ENCODE measurements around the gene ESD. TPM values are rescaled to one million over a fixed set of nuclear protein-coding genes. Genes with fewer than 3 reads are reported as not detected.

Gene ESD
- total and polyA plus RNA-seq, 2 donors (not counting 3 experiments of a cell fraction or from before 2014, with no cell fraction given) = 45.3 to 81.1 TPM

GRCh38 chr13:46761866-46762265, 35.1 kb downstream of the ESD start:
- intact Hi-C loops (cut with micrococcal nuclease) = no loop called here
- H3K79me2 ChIP-seq (ENCODE audit: control insufficient read depth, insufficient read depth, low read length) = no peaks in the 10 kb centered on the region
- no peaks in the 10 kb centered on the region for H4K20me1 ChIP-seq (replicated peaks; ENCODE audit: control insufficient read depth, extremely low read depth, insufficient read depth, low read length)
- no peak for FAIRE-seq
- ChIA-PET CTCF (no interaction called here), POLR2A (no interaction called here)
- no peak overlapping the region for H3K27ac ChIP-seq (ENCODE audit: insufficient read depth, low read depth, low read length)
- H3K27me3 ChIP-seq (ENCODE audit: control insufficient read depth in 2 of 2, insufficient read depth in 2 of 2, low read length in 2 of 2) = peaks cover 0 to 4% of the 10 kb centered on the region in 2 experiments
- TF ChIP-seq EZH2 (IDR thresholded peaks at IDR 0.05; ENCODE audit: borderline replicate concordance, low read depth, low read length, severe bottlenecking) (no peak), POLR2AphosphoS5 (IDR thresholded peaks at IDR 0.05; ENCODE audit: insufficient read depth, low read depth, low read length) (no peak), MAX (IDR thresholded peaks at IDR 0.05; ENCODE audit: insufficient read depth, insufficient read length) (no peak), JUN (IDR thresholded peaks at IDR 0.05; ENCODE audit: borderline replicate concordance, insufficient read depth, insufficient read length, low read depth) (no peak), POLR2A (IDR thresholded peaks at IDR 0.05; ENCODE audit: low read depth, low read length) (no peak), FOS (IDR thresholded peaks at IDR 0.05; ENCODE audit: borderline replicate concordance, insufficient read depth, low read length) (no peak), CTCF (IDR thresholded peaks at IDR 0.05; ENCODE audit: extremely low read depth in 1 of 2, insufficient read depth in 1 of 2, low read depth in 1 of 2, low read length in 2 of 2) (no peak), MYC (IDR thresholded peaks at IDR 0.05; ENCODE audit: low read depth, low read length) (no peak), GATA2 (IDR thresholded peaks at IDR 0.05; ENCODE audit: insufficient read depth, insufficient read length, low read depth, low read length) (no peak)
- no peaks in the 10 kb centered on the region for H3K4me1 ChIP-seq (ENCODE audit: control insufficient read depth, extremely low read depth, insufficient read depth, low read length)
- no peaks in the 10 kb centered on the region for H3K36me3 ChIP-seq (ENCODE audit: control insufficient read depth in 2 of 2, extremely low read depth in 1 of 2, insufficient read depth in 2 of 2, low read length in 2 of 2)
- dilution Hi-C loops (cut with MboI; ENCODE audit: extremely low pct_ligation_motif_present, low sequenced_read_pairs) = no loop called here
- H3K4me2 ChIP-seq (ENCODE audit: insufficient read depth, low read length) = no peak overlapping the region
- no peaks in the 10 kb centered on the region for H3K9me1 ChIP-seq (replicated peaks; ENCODE audit: control insufficient read depth, extremely low read depth, insufficient read depth, low read length)
- H3K9ac ChIP-seq (replicated peaks; ENCODE audit: extremely low read depth, insufficient read depth, low read length) = no peak overlapping the region
- H2AFZ ChIP-seq (ENCODE audit: low read depth, low read length) = no peak overlapping the region
- H3K4me3 ChIP-seq (replicated peaks in 1 of 3; ENCODE audit: insufficient read depth in 1 of 3, low read depth in 1 of 3, low read length in 3 of 3) = no peak overlapping the region
- BruUV-seq (replicated peaks) = no TSS peak
- no peak for DNase-seq (ENCODE audit: low read depth, low spot score)
- no peaks in the 10 kb centered on the region for H3K9me3 ChIP-seq (replicated peaks; ENCODE audit: control insufficient read depth, insufficient read depth, low read length)

All from endothelial cell of umbilical vein (primary cell).